NCI-H2029 (cell line): Measurements from ENCODE around the gene TMEM51.

Experiments used
- DNase-seq: peaks from one replicate; lab custom pipeline; 2025; lab: John Stamatoyannopoulos, UW

The TMEM51 gene

DNA sequence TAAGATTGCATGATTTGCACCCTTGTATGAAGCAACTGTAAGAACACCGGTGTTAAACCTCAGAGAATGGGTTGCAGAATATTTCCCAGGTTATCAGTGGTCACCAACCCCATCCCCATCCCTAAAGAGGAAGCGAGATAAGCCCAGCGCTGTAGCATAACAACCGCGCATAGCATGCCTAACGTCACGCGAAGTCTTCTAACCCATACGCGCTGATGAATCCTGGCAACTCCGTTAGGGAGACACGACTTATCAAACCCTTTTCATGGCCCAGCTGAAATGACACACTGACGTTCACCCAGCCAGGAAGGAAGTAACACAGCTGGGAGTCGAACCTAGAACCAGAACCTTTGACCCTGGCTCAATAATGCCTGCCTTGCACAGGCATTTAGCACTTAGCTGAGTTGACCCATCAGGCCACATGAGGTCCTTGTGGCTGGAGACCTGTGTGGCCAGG, 24.2 kb downstream of the TMEM51 start:
- DNase-seq: no peak

DNA sequence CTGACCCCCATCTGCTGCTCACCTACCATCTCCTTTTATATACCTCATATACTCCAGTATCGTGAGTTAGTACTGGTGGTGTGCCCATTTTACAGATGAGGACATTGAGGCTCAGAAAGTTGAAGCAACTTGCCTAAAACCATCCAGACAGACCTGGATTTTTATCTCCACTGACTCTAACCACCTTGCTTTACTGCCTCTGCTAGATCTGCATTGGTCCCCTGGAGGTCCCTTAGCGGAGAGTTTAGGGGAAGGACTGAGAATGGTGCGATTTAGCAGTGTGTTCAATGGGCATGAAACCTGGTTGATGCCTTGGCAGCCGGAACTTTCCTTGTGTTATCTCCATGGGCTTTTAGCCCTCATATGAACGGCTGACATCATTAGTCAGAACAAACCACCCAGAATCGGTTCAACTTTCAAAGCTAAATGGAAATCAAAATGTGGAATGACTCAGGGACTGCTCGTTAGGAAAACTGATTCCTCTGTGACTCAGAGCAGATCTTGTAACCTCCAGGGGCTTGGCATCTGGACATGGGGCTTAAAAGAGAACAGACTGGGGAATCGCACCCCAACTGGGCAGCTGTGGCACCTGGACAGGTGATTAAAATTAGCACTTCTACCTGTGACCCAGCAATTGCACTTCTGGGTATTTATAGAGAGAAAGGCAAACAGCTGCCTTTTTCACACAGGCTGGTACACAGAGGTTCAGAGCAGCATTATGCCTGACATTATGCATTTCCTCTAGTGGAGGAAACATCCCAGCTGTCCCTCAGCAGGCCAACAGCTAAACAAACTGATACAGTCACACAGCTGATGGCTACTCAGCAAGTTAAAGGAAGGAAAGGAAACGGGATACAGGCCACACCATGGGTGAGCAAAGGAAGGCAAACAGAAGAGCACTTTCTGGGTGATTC, 25.3 kb downstream of the TMEM51 start:
- peak; percentile 85 for DNase-seq

DNA sequence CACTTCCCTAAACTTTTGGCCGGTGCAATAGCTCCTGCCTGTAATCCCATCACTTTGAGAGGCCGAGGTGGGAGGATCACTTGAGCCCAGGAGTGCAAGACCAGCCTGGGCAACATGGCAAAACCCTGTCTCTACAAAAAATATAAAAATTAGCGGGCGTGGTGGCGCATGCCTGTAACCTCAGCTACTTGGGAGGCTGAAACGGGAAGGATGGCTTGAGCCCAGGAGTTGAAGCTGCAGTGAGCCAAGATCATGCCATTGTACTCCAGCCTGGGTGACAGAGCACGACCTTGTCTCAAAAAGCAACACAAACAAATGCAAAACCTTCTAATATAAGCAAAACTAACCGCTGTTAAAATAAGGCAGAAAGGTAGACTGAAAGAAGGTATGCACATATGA, 25.9 kb downstream of the TMEM51 start:
- DNase-seq: no peak

DNA sequence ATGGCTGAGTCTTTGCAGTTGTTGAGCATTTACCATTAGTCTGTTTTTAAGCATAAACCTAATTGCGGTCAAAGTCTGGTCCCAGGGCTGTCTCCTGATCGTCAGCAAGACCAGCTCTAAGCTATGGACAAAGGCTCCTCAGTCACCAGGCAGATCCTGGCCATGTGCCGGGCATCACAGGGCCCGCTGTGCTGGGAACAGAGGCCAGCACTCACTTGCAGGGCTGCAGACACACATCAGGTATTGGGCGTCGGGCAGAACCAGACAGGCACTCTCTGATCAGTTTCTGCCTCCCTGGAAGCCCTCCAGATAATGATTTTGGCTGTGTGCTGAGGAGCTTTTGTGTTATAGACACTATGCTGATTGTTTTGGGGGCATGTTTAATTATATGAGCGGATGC, 26.6 kb downstream of the TMEM51 start:
- DNase-seq: no peak

DNA sequence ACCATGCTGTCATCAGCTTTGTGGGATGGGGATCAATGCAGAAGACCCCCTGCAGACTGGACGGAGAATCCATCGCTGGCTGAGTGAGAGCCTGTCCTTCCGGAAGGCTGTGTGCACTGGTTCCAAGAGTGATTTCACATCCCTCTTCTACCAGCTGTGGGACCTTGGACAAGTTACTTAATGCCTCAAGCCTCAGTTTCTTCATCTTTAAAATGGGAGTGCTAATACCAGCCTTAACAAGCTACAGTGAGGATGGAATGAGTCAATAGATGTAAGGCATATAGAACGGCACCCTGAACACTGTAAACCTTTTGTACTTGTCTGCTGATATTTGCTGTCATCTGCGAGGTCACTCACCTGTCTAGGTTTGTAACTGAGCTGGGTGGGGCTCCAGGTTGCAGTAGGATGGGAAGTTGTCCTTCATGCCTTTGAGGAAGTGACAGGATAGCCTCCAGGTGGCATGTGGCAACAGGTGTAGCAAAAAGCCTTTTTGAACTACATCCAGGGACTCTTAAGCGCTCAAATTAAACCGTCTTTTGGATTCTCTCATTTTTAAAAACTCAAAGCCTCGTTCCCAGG, 27.5 kb downstream of the TMEM51 start:
- DNase-seq: peak; percentile 89

DNA sequence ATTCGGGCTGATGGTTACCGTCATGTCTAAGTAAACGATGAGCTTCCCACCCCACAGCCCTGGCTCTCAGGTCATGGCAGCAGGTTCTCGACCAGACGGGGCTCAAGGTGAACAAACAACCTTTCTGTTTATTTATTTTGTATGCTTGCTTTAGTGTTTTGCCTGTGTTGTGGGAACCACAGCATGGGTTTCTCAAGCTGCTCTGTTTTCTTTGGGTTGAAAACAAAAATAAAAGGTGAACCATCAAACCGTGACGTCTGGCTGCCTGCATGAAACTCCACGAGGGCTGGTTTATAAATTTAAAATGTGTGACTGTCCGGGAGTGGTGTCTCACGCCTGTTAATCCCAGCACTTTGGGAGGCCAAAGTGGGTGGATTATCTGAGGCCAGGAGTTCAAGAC, 28.0 kb downstream of the TMEM51 start:
- DNase-seq: peak; percentile 89

DNA sequence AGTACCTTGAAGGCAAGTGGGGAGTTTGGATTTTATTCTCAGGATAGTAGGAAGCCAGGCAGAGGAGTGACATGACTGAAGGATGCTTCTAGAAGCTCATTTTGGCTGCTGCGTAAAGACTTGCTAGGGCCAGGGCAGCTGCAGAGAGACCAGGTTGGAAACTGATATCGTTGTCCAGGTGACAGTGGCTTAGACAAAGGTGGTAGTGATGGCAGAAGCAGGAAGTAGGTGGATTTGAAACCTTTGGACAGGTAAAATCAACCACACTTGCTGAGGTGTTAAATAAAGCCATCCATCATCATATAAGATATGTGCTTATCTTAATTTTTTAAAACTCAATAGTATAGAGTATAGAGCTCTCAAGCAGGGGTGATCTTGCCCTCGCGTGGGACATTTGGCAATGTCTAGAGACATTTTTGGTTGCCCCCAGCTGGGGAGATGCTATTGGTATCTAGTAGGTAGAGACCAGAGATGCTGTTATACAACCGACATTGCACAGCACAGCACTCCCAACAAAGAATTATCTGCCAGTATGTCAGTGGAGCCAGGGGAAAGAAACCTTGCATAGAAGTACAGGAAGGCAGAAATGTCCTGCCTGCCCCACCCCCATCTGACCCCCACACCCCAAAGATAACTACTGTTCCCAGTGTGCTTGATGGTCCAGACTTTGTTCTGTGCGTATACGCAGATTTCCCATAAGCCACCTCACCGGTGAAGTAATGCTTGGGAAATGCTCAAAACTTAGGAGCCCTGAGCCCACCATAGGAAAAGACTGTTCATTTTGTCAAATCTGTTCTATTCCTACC, 31.1 kb downstream of the TMEM51 start:
- no peak for DNase-seq

DNA sequence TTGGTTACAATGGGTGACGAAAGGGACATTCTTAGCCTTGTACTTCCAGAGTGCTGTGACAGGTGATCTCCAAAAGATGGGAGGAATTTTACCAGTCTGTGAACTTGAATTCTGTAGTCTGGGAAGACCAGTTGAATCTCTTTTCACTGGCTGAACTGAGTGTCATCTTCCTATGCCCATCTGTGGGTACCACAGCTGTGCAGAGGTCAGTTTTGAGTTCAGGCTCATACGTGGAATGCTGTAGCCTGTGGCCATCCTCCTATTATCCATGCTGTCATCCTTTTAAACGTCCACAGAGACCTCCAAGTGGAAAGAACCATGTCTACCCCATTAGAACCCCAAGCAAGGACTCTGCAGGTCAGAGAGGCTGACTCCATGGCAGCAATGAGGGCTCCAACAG, 32.1 kb downstream of the TMEM51 start:
- DNase-seq: no peak

DNA sequence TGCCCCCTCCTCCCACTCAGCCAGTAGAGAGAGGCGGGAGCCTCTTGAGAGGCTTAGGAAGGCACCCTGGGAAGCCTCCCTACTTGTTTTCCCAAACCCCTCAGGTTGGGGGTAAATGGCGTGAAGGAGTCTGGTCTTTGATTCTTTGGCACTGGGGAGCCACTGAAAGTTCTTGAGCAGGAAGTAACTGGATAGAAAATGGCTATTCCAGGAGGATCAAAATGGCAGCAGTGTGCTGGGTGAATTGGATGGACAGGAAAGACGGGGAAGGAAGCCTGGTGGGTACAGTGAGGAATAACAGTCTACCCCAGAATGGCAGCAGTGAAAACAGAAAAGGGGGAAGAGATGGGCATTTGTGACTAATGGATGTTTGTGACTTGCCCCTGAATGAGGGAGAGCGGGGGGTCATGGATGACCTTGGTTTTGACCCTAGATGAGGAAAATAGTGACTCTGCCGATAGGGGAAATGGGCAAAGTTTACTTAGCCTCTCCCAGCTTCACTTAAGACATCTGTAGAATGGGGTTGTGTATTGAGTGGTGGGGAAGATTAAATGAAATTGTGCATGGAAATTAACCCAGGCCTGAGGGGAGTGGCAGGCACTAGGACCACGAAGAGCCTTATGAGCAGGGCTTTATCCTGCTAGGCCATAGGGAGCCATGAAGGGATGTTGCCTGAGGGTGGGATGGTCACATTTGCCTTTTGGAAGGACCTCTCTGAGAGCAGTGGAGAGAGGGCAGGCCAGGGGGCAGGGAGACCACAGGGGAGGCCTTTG, 32.7 kb downstream of the TMEM51 start:
- DNase-seq: no peak

DNA sequence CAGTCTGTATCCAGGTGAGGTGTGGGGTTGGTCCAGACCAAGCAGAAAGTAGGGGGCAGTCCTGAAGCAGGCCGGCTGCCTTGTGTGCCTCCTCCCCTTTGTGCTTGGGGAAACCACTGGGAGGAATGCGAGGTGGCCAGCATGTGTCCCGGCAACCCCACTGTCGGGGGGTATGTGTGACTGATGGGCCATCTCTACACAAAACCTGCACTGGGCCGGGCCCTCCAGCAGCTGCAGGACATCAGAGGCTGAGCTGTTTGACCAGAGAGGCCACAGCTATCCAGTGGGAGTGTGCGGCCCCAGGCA, 33.3 kb downstream of the TMEM51 start:
- no peak for DNase-seq

DNA sequence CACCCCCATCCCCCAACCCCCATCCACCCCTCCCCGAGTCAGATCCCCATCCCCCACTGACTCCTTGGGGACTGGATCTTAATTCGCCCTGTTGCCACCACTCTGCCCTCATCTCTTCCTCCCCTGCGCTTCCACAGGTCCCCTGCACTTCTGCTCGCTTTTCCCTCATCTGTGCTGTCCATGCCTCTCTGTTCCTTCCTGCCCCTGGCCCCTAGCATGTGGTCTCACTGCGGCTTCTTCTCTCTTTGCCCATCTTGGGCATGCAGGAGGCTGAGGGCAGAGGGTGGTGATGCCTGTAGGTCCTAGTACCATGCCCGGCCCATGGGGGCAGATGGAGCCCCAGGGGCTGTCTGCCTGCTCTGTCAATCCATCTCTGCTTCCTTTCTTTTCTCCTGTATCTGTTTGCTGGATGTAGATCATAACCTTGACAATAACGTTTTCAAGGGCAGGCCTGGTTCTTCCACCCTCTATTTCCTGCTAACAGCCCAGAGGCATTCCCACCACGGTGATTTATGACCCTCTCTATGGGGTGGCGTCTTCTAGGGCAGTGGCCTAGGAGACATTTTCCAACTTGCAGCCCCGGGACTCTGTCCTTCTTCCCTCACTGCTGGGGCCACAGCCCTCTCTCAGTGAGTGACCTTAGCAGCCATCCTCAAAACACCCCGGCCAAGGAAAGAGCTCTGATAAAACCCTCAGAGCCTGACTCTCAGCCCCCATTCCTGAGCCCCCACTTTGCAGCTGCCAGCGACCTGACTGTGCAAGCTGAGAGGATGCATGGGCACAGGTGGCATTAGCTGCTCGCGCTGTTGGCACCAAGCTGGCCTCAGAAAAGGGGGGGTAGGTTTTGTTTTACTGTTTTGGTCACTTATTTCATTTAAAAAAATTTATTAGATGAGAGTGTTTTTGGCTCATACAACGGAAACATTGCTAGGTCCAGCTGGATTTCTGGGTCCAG, 33.9 kb downstream of the TMEM51 start:
- DNase-seq: no peak

DNA sequence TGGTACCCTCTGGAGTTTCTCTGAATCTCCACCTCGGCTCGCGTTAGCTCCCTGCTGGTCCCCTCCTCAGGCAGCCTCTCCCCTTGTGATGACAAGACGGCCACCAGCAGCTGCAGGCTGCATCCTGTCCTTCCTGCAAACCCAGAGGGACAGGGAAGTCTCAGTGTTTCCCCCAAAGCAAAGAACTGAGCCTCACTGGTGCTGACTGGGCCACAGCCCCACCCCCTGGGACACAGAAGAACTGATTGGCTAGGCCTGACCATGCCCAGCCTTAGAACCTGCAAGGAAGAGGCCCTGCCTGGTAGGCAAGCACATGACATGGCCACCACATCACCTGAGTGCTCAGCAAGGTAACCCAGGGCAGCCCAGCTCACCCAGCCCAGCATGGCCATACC, 34.6 kb downstream of the TMEM51 start:
- peak; percentile 36 for DNase-seq

DNA sequence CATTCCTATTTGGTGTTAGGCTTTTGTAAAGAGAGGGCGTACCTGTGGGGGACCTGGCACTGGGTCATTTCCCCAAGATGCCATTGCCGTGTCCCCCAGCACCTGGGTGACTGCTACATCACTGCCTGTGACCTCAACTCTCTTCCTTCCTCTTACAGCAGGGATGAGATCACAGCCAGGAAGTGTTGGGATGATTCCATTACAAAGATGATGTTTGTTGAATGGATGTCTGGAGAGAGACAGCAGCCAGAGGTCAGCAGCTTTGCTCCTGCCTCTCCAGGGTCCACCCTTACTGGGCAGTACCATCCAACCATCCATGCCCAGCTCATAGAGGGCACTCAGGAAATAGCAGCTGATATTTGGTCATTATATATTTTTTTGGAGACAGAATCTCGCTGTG, 35.1 kb downstream of the TMEM51 start:
- DNase-seq: no peak

DNA sequence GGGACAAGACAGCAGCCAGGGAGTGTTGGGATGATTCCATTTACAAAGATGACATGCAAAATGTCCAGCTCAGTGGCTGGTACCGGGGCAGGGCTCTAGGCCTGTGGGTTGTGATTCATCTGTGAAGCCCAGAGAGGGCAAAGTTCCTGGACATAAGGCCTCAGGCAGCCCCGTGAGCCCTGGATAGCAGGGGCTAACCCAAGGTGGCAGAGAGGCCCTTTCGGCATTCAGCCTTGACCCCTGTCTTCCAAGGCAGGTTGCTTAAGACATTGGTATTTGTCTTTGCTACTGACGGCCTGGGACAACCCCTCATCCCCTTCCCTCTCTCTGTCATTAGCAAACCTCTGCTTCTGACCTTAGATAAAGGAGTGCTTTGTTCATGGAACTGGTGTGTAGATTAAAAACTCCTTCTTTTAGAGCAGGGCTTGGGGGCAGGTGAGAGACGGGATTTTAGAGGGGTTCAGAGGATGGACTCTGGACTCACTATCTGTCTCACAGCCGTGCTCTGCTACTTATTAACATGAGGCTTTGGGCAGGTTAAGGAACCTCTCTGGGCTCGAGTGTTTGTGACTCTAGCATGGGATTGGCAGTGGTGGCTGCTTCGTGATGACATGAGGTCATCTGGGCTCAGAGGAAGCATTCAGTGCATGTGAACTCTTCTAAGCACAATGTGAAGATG, 36.3 kb downstream of the TMEM51 start:
- no peak for DNase-seq

DNA sequence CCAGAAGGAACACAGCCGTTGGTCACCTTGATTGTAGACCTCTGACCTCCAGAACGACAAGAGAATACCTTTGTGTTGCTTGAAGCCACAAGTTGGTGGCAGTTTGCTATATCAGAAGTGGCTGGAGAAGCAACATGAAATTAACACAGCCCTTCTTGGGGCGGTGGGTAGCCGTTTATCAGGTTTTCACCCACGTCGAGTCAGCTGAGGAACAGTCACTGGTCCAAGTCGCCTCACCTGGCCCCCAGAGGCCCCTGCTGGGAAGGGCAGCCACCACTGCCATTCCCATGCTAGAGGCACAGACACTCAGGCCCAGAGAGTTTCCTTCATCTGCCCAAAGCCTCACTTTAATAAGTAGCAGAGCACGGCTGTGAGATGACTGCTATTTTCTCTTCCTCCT, 37.7 kb downstream of the TMEM51 start:
- DNase-seq: no peak

DNA sequence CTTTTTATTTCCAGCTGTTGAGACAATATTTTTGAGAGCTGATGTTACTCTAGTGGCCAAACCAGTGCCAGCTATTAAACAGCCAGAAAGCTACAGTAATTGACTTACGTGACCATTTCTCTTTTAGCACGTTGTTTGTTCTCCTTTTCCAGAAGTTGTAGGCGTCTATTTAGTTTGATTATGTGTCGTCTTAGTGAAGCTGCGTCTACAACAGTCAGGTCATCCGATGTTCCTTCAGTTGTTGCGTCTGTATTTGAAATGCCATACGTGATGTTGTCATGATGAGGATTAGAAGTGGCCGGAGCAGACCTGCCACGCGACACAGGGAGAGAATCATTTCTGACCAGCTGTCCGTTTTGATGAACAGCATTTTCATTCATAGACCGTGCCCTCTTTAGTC, 38.2 kb downstream of the TMEM51 start:
- DNase-seq: no peak

DNA sequence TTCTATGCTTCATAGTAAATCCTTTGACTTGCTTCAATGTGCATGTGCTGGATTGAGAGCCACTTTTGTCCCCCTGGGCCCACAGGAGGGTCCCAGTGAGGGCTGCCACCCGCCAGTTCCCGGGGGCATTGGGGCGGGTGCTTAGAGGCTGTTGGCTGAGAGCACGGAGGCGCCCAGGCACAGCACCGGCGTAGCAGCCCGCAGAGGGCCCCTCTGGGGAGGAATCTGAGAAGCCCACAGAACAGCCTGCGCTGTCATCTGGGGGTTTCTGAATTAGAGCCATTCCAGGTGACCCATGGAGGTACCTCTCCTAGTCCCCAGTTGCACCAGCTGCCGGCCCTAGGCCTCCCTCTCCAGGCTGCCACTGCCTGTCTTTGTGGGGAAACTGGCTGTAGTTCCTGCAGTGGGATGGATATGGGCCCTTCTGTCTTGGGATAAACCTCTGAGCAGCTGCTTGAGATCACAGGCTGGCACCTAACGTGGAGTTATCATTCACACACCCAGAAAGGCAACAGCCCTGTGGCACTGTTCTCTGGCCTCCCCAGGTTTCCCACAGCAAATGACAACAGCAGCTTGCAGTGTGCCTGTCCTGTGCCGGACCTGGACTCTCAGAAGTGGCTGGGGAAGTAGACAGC, 39.5 kb downstream of the TMEM51 start:
- no peak for DNase-seq

DNA sequence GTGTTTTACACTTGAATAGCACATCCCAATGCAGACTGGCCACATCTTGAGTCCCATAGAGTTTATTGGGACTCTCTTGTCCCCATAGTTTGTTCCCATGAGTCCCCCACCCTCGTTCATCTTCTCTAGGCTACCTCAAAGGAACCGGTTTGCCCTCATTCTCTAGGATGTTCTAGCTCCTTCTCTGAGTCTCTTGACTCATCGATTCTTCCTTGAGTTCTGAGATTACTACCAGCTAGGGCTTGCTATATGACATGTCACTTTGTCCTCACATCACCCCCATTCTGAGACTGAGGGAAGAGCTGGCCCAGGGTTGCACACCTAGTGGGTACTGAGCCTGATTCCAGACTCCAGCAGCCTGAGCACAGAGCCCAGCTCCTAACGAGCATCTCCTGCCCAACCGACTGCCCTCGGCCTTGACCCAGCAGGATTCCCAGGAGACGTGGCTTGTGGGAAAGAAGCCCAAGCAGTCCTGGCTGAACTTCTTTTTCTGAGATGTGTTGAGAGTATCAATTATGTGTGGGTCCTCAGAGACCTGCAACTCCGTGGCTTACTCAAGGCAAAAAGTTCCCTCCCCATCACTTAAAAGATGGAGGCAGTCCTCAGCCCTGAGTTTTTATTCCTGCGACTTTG, 42.0 kb downstream of the TMEM51 start:
- DNase-seq: no peak

DNA sequence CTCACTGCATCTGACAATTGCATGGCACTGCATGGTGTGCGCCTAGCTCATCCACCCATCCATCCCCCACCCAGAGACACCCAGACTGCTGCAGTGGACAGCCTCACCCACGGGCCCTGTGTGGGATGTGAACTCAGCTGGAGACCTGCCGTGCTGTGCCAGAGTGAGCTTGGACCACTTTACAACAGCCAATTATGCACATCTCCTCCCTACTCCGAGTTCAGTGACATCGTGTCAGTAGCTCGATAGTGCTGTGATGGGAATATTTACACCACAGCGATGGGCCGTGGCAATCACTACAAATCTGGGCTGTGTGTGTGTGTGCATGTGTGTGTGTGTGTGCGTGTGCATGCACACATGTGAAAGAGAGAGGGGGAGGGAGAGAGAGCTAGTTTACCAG, 42.5 kb downstream of the TMEM51 start:
- no peak for DNase-seq
